Nephron (organoid): Measurements from ENCODE around the gene REM2.

Experiments used
- H3K27ac Mint-ChIP-seq, 3 experiments: 2 replicates each; pipeline ENCODE4 v1.8.0; 2020; ENCODE audit warnings: mixed read lengths in 3 of 3, mild to moderate bottlenecking in 2 of 3, moderate library complexity in 1 of 3
- H3K27me3 Mint-ChIP-seq: 2 replicates; pipeline ENCODE4 v1.8.0; 2021; ENCODE audit warnings: low read depth, mild to moderate bottlenecking, moderate library complexity, mixed read lengths
- H3K36me3 Mint-ChIP-seq: 2 replicates; pipeline ENCODE4 v1.8.0; 2020; ENCODE audit warnings: low read depth, mixed read lengths
- H3K4me1 Mint-ChIP-seq: 2 replicates; pipeline ENCODE4 v1.8.0; 2020; ENCODE audit warnings: mixed read lengths
- H3K4me3 Mint-ChIP-seq, 3 experiments: 2 replicates each; pipeline ENCODE4 v1.8.0; 2020; ENCODE audit warnings: mild to moderate bottlenecking in 3 of 3, mixed read lengths in 3 of 3, moderate library complexity in 2 of 3
- H3K9me3 Mint-ChIP-seq: 2 replicates; pipeline ENCODE4 v1.8.0; 2020; ENCODE audit warnings: mixed read lengths
- TF ChIP-seq, protein P1 (sequence below), 3 experiments: fragments of 200-600 bp; sonication (generic); IDR thresholded peaks; one replicate each; pipeline ENCODE4 v1.5.0; 2021; ENCODE audit warnings: antibody characterized with exemption in 3 of 3; ENCODE audit not compliant: unreplicated experiment in 3 of 3

REM2 gene

DNA sequence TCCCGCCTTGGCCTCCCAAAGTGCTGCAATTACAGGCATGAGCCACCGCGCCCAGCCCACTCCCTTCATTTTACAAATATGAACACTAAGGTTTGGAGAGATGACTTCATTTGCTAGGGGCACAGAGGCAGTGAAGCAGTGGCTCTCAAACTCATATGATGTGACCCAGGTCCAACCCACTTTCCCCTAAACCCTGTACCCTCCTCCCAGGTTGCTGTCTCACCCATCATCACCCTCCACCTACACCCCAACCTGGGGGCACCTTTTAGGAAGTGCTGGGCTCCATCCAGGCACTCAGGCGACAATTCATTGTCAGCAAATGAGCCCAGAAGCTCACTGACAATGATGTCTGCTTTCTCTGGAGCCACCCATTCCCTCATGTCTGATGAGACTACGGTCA is 40.7 kb downstream of the REM2 start:
- Mint-ChIP-seq H3K36me3 (peaks cover 62% of the 10 kb centered on the region), H3K27ac (no peak overlapping the region), H3K4me3 (no peak overlapping the region), H3K9me3 (no peaks in the 10 kb centered on the region), H3K27me3 (no peaks in the 10 kb centered on the region), H3K4me1 (peaks cover 13% of the 10 kb centered on the region)
- TF ChIP-seq, protein P1, sequence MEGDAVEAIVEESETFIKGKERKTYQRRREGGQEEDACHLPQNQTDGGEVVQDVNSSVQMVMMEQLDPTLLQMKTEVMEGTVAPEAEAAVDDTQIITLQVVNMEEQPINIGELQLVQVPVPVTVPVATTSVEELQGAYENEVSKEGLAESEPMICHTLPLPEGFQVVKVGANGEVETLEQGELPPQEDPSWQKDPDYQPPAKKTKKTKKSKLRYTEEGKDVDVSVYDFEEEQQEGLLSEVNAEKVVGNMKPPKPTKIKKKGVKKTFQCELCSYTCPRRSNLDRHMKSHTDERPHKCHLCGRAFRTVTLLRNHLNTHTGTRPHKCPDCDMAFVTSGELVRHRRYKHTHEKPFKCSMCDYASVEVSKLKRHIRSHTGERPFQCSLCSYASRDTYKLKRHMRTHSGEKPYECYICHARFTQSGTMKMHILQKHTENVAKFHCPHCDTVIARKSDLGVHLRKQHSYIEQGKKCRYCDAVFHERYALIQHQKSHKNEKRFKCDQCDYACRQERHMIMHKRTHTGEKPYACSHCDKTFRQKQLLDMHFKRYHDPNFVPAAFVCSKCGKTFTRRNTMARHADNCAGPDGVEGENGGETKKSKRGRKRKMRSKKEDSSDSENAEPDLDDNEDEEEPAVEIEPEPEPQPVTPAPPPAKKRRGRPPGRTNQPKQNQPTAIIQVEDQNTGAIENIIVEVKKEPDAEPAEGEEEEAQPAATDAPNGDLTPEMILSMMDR (IDR thresholded peaks at IDR 0.05; ENCODE audit: unreplicated experiment in 3 of 3), result no peak

DNA sequence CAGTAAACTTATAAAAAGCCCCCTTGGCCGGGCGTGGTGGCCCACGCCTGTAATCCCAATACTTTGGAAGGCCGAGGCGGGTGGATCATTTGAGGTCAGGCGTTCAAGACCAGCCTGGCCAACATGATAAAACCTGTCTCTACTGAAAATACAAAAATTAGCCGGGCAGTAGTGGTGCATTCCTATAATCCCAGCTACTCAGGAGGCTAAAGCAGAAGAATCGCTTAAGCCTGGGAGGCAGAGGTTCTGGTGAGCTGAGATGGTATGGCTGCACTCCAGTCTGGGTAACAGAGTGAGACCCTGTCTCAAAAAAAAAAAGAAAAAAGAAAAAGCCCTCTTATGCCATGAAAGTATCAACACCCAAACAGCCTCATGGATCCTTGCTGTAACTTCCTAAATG is 42.5 kb downstream of the REM2 start:
- TF ChIP-seq, protein P1 (IDR thresholded peaks at IDR 0.05; ENCODE audit: unreplicated experiment in 3 of 3), result no peak
- peaks cover 52% of the 10 kb centered on the region for H3K36me3 Mint-ChIP-seq
- no peaks in the 10 kb centered on the region for H3K9me3 Mint-ChIP-seq
- no peak overlapping the region for H3K4me3 Mint-ChIP-seq
- H3K27me3 Mint-ChIP-seq, result no peaks in the 10 kb centered on the region
- no peak overlapping the region for H3K27ac Mint-ChIP-seq
- H3K4me1 Mint-ChIP-seq, result peaks cover 6% of the 10 kb centered on the region

DNA sequence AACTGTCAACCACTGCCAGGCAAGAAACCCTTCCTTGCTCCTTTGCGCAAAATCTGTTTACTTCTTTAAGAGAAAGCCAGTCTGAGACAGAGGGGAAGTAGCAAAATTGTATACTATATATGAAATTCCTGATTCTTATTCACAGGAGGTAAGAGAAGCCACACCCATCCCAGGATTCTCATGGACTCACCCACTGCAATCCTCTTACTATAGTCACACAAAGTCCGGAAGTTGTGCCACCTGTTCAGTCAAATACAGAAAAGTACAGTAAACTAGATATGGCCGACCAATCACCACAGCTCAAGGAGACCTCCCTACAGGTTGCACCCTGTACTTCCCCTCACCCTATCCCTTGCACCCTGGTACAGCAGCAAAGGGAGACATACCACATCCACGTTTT is 43.3 kb downstream of the REM2 start:
- Mint-ChIP-seq H3K36me3 (peaks cover 45% of the 10 kb centered on the region), H3K27me3 (no peaks in the 10 kb centered on the region), H3K4me3 (peak overlapping the region in 2 of 3 experiments; percentile 11 to 34), H3K27ac (no peak overlapping the region), H3K4me1 (peaks cover 6% of the 10 kb centered on the region), H3K9me3 (no peaks in the 10 kb centered on the region)
- TF ChIP-seq, protein P1 (IDR thresholded peaks at IDR 0.05; ENCODE audit: unreplicated experiment in 3 of 3), result no peak

- no peak overlapping the region for H3K27ac Mint-ChIP-seq
- H3K9me3 Mint-ChIP-seq, result no peaks in the 10 kb centered on the region
- peaks cover 6% of the 10 kb centered on the region for H3K4me1 Mint-ChIP-seq
- H3K36me3 Mint-ChIP-seq, result peaks cover 28% of the 10 kb centered on the region
- no peaks in the 10 kb centered on the region for H3K27me3 Mint-ChIP-seq
- TF ChIP-seq, protein P1 (IDR thresholded peaks at IDR 0.05; ENCODE audit: unreplicated experiment in 3 of 3), result no peak
- no peak overlapping the region for H3K4me3 Mint-ChIP-seq
Observed at GRCh38 chr14:22928237-22929103, 45.4 kb downstream of the REM2 start.

- H3K9me3 Mint-ChIP-seq, result no peaks in the 10 kb centered on the region
Observed at GRCh38 chr14:22929104-22929960, 46.3 kb downstream of the REM2 start, which contains the start of gene PRMT5. TSS of gene PRMT5 (minus strand) at chr14:22929376. CDS start at chr14:22929361, 15 bp downstream.

More at GRCh38 chr14:22929104-22929960, 46.3 kb downstream of the REM2 start, which contains the start of gene PRMT5:
- Mint-ChIP-seq H3K27me3 (no peaks in the 10 kb centered on the region), H3K36me3 (peaks cover 19% of the 10 kb centered on the region), H3K27ac (no peak within 1 kb of the TSS), H3K4me3 (no peak within 1 kb of the TSS), H3K4me1 (peaks cover 6% of the 10 kb centered on the region)
- TF ChIP-seq, protein P1 (IDR thresholded peaks at IDR 0.05; ENCODE audit: unreplicated experiment in 3 of 3), result no peak
